Adipocyte (in vitro differentiated cells): ENCODE data around the gene TBCB.
"Not testable (repeated sequence)": the region's sequence is repeated elsewhere in the genome, so short reads cannot be mapped to it uniquely, and the experiment has no call there.

ENCODE experiments used
- DNase-seq: peaks from one replicate; pipeline ENCODE4 v3.0.0-alpha.2; 2015; ENCODE audit warnings: low read depth
- H3K27me3 ChIP-seq: replicated peaks from 2 replicates; pipeline ENCODE4 v1.7.0; 2013; ENCODE audit warnings: mild to moderate bottlenecking, low read length, moderate library complexity; ENCODE audit not compliant: control insufficient read depth, insufficient read depth
- H3K36me3 ChIP-seq: 2 replicates; pipeline ENCODE4 v1.7.0; 2013; ENCODE audit warnings: low read length, mild to moderate bottlenecking, moderate library complexity; ENCODE audit not compliant: control insufficient read depth, insufficient read depth, severe bottlenecking
- H3K4me1 ChIP-seq: 2 replicates; pipeline ENCODE4 v1.7.0; 2013; ENCODE audit warnings: mild to moderate bottlenecking, low read length, moderate library complexity; ENCODE audit not compliant: control insufficient read depth, insufficient read depth
- H3K4me3 ChIP-seq: 2 replicates; pipeline ENCODE4 v1.7.0; 2013; ENCODE audit warnings: mild to moderate bottlenecking, low read length, moderate library complexity
- H3K9ac ChIP-seq: 2 replicates; pipeline ENCODE4 v1.7.0; 2013; ENCODE audit warnings: mild to moderate bottlenecking, low read length, moderate library complexity
- H3K9me3 ChIP-seq: 2 replicates; pipeline ENCODE4 v1.7.0; 2013; ENCODE audit warnings: mild to moderate bottlenecking, low read length, moderate library complexity; ENCODE audit not compliant: control insufficient read depth

Gene TBCB, protein sequence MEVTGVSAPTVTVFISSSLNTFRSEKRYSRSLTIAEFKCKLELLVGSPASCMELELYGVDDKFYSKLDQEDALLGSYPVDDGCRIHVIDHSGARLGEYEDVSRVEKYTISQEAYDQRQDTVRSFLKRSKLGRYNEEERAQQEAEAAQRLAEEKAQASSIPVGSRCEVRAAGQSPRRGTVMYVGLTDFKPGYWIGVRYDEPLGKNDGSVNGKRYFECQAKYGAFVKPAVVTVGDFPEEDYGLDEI

GRCh38 chr19:36115453-36116343 lies at the start of gene TBCB:
Gene TBCB, plus strand, starts transcription at chr19:36115468. Its CDS starts 93 bp downstream, at chr19:36115561.
- H3K9me3 ChIP-seq = no peaks in the 10 kb centered on the region
- H3K36me3 ChIP-seq = peaks cover 31% of the 10 kb centered on the region
- H3K4me1 ChIP-seq = peaks cover 15% of the 10 kb centered on the region
- H3K9ac ChIP-seq = peak within 1 kb of the TSS; percentile 91
- no peak for DNase-seq
- H3K27me3 ChIP-seq = no peaks in the 10 kb centered on the region
- peak within 1 kb of the TSS; percentile 85 for H3K4me3 ChIP-seq

GRCh38 chr19:36067681-36068080 lies 47.6 kb upstream of the TBCB start:
- Histone ChIP-seq H3K4me1 (peaks cover 7% of the 10 kb centered on the region), H3K36me3 (no peaks in the 10 kb centered on the region), H3K9me3 (no peaks in the 10 kb centered on the region), H3K4me3 (no peak overlapping the region), H3K27me3 (no peaks in the 10 kb centered on the region), H3K9ac (no peak overlapping the region)
- no peak for DNase-seq

DNA sequence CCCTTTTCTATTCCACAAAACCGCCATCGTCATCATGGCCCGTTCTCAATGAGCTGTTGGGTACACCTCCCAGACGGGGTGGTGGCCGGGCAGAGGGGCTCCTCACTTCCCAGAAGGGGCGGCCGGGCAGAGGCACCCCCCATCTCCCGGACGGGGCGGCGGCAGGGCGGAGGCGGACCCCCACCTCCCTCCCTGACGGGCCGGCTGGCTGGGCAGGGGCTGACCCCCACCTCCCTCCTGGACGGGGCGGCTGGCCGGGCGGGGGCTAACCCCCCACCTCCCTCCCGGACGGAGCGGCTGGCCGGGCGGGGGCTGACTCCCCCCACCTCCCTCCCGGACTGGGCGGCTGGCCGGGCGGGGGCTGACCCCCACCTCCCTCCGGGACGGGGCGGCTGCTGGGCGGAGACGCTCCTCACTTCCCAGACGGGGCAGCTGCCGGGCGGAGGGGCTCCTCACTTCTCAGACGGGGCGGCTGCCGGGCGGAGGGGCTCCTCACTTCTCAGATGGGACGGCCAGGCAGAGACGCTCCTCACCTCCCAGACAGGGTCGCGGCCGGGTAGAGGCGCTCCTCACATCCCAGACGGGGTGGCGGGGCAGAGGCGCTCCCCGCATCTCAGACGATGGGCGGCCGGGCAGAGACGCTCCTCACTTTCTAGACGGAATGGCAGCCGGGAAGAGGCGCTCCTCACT lies 46.3 kb upstream of the TBCB start:
- H3K4me3 ChIP-seq, DNase-seq, H3K9me3 ChIP-seq, H3K4me1 ChIP-seq, H3K27me3 ChIP-seq, H3K36me3 ChIP-seq, H3K9ac ChIP-seq: not testable (repeated sequence)

DNA sequence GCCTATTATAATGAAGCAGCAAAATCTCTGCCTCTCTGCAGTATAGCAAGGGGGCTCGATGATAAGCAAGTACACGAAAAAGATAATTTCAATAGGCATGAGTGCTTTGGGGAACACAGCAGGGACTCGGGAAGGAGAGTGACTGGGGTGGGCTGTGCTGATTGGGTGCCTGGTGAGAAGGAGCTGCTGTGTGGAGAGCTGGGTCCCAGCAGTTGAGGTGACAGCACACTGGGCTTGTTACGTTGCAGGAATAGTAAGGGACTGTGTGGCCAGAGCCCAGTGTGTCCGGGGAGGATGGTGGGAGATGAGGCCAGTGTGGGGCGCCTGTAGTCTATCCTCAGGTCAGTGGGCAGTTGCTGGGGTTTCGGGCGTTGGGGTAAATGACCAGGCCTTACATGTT lies 43.2 kb upstream of the TBCB start:
- Histone ChIP-seq H3K27me3 (no peaks in the 10 kb centered on the region), H3K36me3 (no peaks in the 10 kb centered on the region), H3K9ac (no peak overlapping the region), H3K4me3 (no peak overlapping the region), H3K9me3 (no peaks in the 10 kb centered on the region), H3K4me1 (peaks cover 4% of the 10 kb centered on the region)
- DNase-seq = no peak

GRCh38 chr19:36073121-36073876 lies 42.0 kb upstream of the TBCB start:
- Histone ChIP-seq H3K27me3 (no peaks in the 10 kb centered on the region), H3K4me3 (no peak overlapping the region), H3K9me3 (no peaks in the 10 kb centered on the region), H3K9ac (no peak overlapping the region), H3K36me3 (no peaks in the 10 kb centered on the region), H3K4me1 (peaks cover 4% of the 10 kb centered on the region)
- DNase-seq = no peak

DNA sequence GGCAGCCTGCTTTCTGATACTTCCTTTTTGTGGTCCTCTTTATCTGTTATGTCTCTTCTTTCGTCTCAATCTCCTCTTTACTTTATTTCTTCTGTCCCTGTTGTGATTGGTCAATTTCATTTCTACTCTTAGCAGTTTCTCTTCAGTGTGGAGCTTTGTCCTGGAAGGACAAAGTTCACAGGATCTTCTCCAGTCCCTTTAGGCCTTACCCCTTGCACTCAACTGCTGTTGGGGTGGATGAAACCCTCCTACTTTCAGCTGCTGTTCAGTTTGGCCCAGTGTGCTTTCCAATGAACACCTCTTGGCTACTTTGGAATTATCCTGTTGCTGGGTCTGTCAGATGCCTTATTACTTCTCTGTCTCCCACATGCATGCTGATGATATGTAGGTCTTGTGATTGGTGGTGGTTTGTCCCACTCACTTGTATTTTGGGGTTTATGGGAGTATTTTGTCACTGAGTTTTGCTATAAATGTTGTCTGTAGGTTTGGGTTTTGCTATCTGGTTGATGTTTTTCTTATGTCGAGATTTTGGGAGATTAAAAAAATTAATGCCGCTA lies 35.8 kb upstream of the TBCB start:
- no peaks in the 10 kb centered on the region for H3K36me3 ChIP-seq
- H3K9me3 ChIP-seq = no peaks in the 10 kb centered on the region
- H3K4me1 ChIP-seq = peaks cover 12% of the 10 kb centered on the region
- no peak overlapping the region for H3K9ac ChIP-seq
- no peak for DNase-seq
- H3K27me3 ChIP-seq = no peaks in the 10 kb centered on the region
- no peak overlapping the region for H3K4me3 ChIP-seq

- Histone ChIP-seq H3K4me1 (peaks cover 12% of the 10 kb centered on the region), H3K9ac (no peak overlapping the region), H3K9me3 (no peaks in the 10 kb centered on the region), H3K36me3 (no peaks in the 10 kb centered on the region), H3K27me3 (no peaks in the 10 kb centered on the region), H3K4me3 (no peak overlapping the region)
- no peak for DNase-seq
Observed at GRCh38 chr19:36081385-36081784, 33.9 kb upstream of the TBCB start.

GRCh38 chr19:36081894-36082293 lies 33.4 kb upstream of the TBCB start:
- no peaks in the 10 kb centered on the region for H3K27me3 ChIP-seq
- H3K36me3 ChIP-seq = no peaks in the 10 kb centered on the region
- H3K9me3 ChIP-seq = no peaks in the 10 kb centered on the region
- no peak for DNase-seq
- peaks cover 12% of the 10 kb centered on the region for H3K4me1 ChIP-seq
- no peak overlapping the region for H3K9ac ChIP-seq
- H3K4me3 ChIP-seq = no peak overlapping the region

GRCh38 chr19:36082916-36083315 lies 32.4 kb upstream of the TBCB start:
- no peak overlapping the region for H3K4me3 ChIP-seq
- H3K9ac ChIP-seq = no peak overlapping the region
- no peaks in the 10 kb centered on the region for H3K27me3 ChIP-seq
- no peaks in the 10 kb centered on the region for H3K9me3 ChIP-seq
- H3K36me3 ChIP-seq = no peaks in the 10 kb centered on the region
- DNase-seq = no peak
- peaks cover 12% of the 10 kb centered on the region for H3K4me1 ChIP-seq

GRCh38 chr19:36084231-36085009 lies 30.8 kb upstream of the TBCB start:
- H3K27me3 ChIP-seq = no peaks in the 10 kb centered on the region
- H3K9me3 ChIP-seq = no peaks in the 10 kb centered on the region
- no peak overlapping the region for H3K4me3 ChIP-seq
- H3K36me3 ChIP-seq = no peaks in the 10 kb centered on the region
- DNase-seq = no peak
- H3K4me1 ChIP-seq = peaks cover 12% of the 10 kb centered on the region
- no peak overlapping the region for H3K9ac ChIP-seq
